Measurements from ENCODE around the gene EVA1C. TPM values are rescaled to one million over a fixed set of nuclear protein-coding genes. Genes with fewer than 3 reads are reported as not detected.

Gene EVA1C
- total and polyA plus RNA-seq, 10 of the 15 experiments (the other 5 are each of a cell fraction or from before 2014, with no cell fraction given): 0.13 to 0.56 (median 0.34) TPM; not detected in 7

- CTCF ChIA-PET: interaction anchor here (0.6 kb wide), 1 partner anchor 1313 kb away, joined by 3 read pairs; no protein-coding TSS in a partner anchor
- no peaks in the 10 kb centered on the region for H3K4me1 ChIP-seq (ENCODE audit: control insufficient read depth, insufficient read depth, low read length)
- no peaks in the 10 kb centered on the region for H3K27me3 ChIP-seq (replicated peaks in 1 of 2; ENCODE audit: control insufficient read depth in 2 of 2, insufficient read depth in 2 of 2, low read length in 1 of 2)
- WGBS (ENCODE audit: insufficient coverage, insufficient replicate concordance, low lambda C conversion rate, missing lambda C conversion rate): 97% methylated on average over 8 of the region's 8 CpGs
- H3K27ac ChIP-seq (ENCODE audit: control insufficient read depth, insufficient read depth): no peak overlapping the region
- DNase-seq (ENCODE audit: low read depth, low spot score) (no peak), FAIRE-seq (no peak), ATAC-seq (no peak)
- no peaks in the 10 kb centered on the region for H4K20me1 ChIP-seq (ENCODE audit: control insufficient read depth, insufficient read depth)
- peaks cover 18 to 26% of the 10 kb centered on the region in 2 experiments for H3K36me3 ChIP-seq (ENCODE audit: control insufficient read depth in 2 of 2, insufficient read depth in 2 of 2, low read length in 1 of 2)
- no peak overlapping the region for H3K4me3 ChIP-seq
- no peaks in the 10 kb centered on the region for H3K9me3 ChIP-seq (replicated peaks; ENCODE audit: control insufficient read depth, insufficient read depth, low read length)
- H3K79me2 ChIP-seq (ENCODE audit: control insufficient read depth, insufficient read depth, low read length): no peaks in the 10 kb centered on the region
- in situ Hi-C loops (cut with MboI) (loop anchor here (25.0 kb wide), 1 partner anchor 1260 kb away; the partner anchor contains the start of genes CRYZL1 and ITSN1), intact Hi-C loops (cut with micrococcal nuclease; ENCODE audit: unreplicated experiment) (no loop called here)
- no TSS peak for BruUV-seq (replicated peaks)
- RAD21 ChIA-PET (ENCODE audit: unreplicated experiment): no interaction called here
- POLR2A ChIA-PET: no interaction called here
- SMC1A ChIA-PET (ENCODE audit: uncharacterized antibody, unreplicated experiment): no interaction called here
- H3K9ac ChIP-seq (ENCODE audit: control insufficient read depth, insufficient read depth, low read length): no peak overlapping the region
- H3K4me2 ChIP-seq (ENCODE audit: control insufficient read depth, insufficient read depth): no peak overlapping the region
- H2AFZ ChIP-seq (ENCODE audit: control insufficient read depth, low read depth, low read length): no peak overlapping the region
- TF ChIP-seq NKRF (conservative IDR thresholded peaks at IDR 0.05) (no peak), POLR2AphosphoS2 (IDR thresholded peaks at IDR 0.05; ENCODE audit: low read depth, low read length) (no peak), KLF5 (IDR thresholded peaks at IDR 0.05; ENCODE audit: partially characterized antibody) (no peak), GABPA (IDR thresholded peaks at IDR 0.05; ENCODE audit: low read depth) (no peak), DPF2 (IDR thresholded peaks at IDR 0.05) (no peak), ELK1 (IDR thresholded peaks at IDR 0.05; ENCODE audit: low read depth, low read length) (no peak), CUX1 (IDR thresholded peaks at IDR 0.05; ENCODE audit: insufficient replicate concordance, low read depth, low read length) (no peak), PAX5 (IDR thresholded peaks at IDR 0.05; ENCODE audit: borderline replicate concordance, low read depth, low read length) (no peak), ATF2 (IDR thresholded peaks at IDR 0.05; ENCODE audit: low read length) (no peak), SMC3 (IDR thresholded peaks at IDR 0.05; ENCODE audit: borderline replicate concordance, low read length) (no peak)
Measured at GRCh38 chr21:32377506-32377905, 35.0 kb upstream of the EVA1C start.
